Gastrocnemius medialis (tissue), 4 donors: ENCODE measurements around the gene BOLA1. TPM values are rescaled to one million over a fixed set of nuclear protein-coding genes. Genes with fewer than 3 reads are reported as not detected.
"Not testable (repeated sequence)": the region's sequence is repeated elsewhere in the genome, so short reads cannot be mapped to it uniquely, and the experiment has no call there.

ENCODE experiments used
- ATAC-seq, 2 donors: fragments of 150-250 bp; one replicate each; pipeline ENCODE4 v1.9.1; 2016
- DNase-seq, 2 donors: peaks; one replicate each; pipeline ENCODE4 v3.0.0-alpha.2; 2019
- H3K27ac ChIP-seq, 4 donors: fragments of 200-600 bp; sonication (generic); 1 replicate in 1 of 4; 2 replicates in 3 of 4; pipeline ENCODE4 v1.5.1; 2016 to 2018; ENCODE audit warnings: mild to moderate bottlenecking in 2 of 4, moderate library complexity in 1 of 4
- H3K27me3 ChIP-seq, 3 donors: fragments of 200-600 bp; sonication (generic) in 2 of 3; 1 replicate in 1 of 3; 2 replicates in 2 of 3; pipeline versions ENCODE4 v1.5.1 to v1.6.0; 2016 to 2019; ENCODE audit warnings: mild to moderate bottlenecking in 1 of 3, moderate library complexity in 1 of 3
- H3K36me3 ChIP-seq, 2 donors: fragments of 200-600 bp; sonication (generic) in 1 of 2; one replicate each; pipeline ENCODE4 v1.5.1; 2017 to 2018
- H3K4me1 ChIP-seq, 2 donors: fragments of 200-600 bp; sonication (generic) in 1 of 2; one replicate each; pipeline ENCODE4 v1.5.1; 2016 to 2017; ENCODE audit warnings: mild to moderate bottlenecking in 2 of 2
- H3K4me3 ChIP-seq, 4 donors: fragments of 200-600 bp; sonication (generic) in 3 of 4; 1 replicate in 1 of 4; 2 replicates in 3 of 4; pipeline ENCODE4 v1.5.1; 2016 to 2019; ENCODE audit warnings: mild to moderate bottlenecking in 2 of 4
- H3K9me3 ChIP-seq, 3 donors: fragments of 200-600 bp; sonication (generic) in 2 of 3; 1 replicate in 1 of 3; 2 replicates in 2 of 3; pipeline ENCODE4 v1.5.1; 2016 to 2019
- POLR2A ChIP-seq, 2 donors: fragments of 450-650 bp; IDR thresholded peaks; one replicate each; pipeline ENCODE4 v1.6.1; 2017; ENCODE audit warnings: antibody characterized with exemption in 2 of 2, mild to moderate bottlenecking in 2 of 2, moderate library complexity in 2 of 2
- in situ Hi-C, 4 donors: fragments of 200-750 bp; cut with MboI; loops; one replicate each; pipeline versions ENCODE4 v1.15.0 to v1.8.0; 2017; ENCODE audit warnings: low sequenced_read_pairs in 4 of 4
- intact Hi-C: fragments of 100-400 bp; cut with DNase I; formaldehyde crosslinking; loops from one replicate; pipeline ENCODE4 v1.15.1; 2023; ENCODE audit warnings: low total_unique reads
- total RNA-seq, 4 donors: library from RNA; depleted of rRNA; stranded (reverse); fragments of >200 nt; gene quantifications; one replicate each; pipeline versions ENCODE4 v1.1.0 to v1.2.3, GENCODE V29; 2016
- TF ChIP-seq, protein P1 (sequence below), 5 experiments: fragments of 450-650 bp in 3 of 5; fragments of 200-600 bp in 2 of 5; sonication (generic) in 2 of 5; IDR thresholded peaks in 4 of 5; conservative IDR thresholded peaks in 1 of 5; 1 replicate in 4 of 5; 2 replicates in 1 of 5; pipeline ENCODE4 v1.5.1; 2016 to 2019; ENCODE audit warnings: antibody characterized with exemption in 5 of 5, mild to moderate bottlenecking in 3 of 5, moderate library complexity in 3 of 5

BOLA1 gene, protein sequence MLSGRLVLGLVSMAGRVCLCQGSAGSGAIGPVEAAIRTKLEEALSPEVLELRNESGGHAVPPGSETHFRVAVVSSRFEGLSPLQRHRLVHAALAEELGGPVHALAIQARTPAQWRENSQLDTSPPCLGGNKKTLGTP
- total RNA-seq = 10 to 100 TPM; 17.0 to 35.4 (median 28.7) TPM

DNA sequence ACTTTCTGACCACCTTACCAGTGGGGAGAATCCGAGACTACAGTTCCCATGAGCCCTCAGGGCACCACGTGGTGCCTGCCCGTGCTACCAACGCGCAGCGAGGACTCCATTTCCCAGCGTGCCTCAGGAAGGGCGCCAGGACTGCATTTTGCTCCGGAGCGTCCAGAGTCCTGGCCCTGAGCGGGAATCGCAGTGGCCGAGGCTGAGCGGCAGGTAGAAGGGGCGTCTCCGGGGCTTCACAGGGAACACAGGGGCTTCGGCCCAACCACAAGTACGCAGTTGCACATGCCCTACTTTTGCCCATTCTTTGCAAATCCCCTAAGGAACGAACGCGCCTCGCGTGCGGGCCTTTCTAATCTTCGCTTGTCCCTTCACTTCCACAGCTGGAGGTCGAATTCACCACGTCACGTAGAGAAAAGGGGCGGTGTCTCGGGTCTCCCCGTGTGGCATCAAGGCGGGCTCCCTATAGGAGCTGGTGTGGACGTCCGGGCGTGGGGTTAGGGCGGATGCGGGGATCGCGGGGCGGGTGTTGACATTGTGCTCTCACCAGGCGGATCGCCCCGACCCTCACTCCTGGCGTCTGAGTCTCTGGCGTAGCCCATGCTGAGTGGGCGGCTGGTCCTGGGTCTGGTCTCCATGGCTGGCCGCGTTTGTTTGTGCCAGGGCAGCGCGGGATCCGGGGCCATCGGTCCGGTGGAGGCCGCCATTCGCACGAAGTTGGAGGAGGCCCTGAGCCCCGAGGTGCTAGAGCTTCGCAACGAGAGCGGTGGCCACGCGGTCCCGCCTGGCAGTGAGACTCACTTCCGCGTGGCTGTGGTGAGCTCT lies at the start of gene BOLA1:
BOLA1 (plus strand) TSS at position 109 of the 825 bp plus-strand sequence; CDS start at position 601, 492 bp downstream.
- Histone ChIP-seq H3K4me1 (peaks cover 11% of the 10 kb centered on the region in 2 donors), H3K9me3 (no peaks in the 10 kb centered on the region), H3K36me3 (no peaks in the 10 kb centered on the region), H3K27me3 (no peaks in the 10 kb centered on the region), H3K4me3 (peak within 1 kb of the TSS; percentile 59 to 81 (median 66)), H3K27ac (peak within 1 kb of the TSS; percentile 82 to 90 (median 88))
- intact Hi-C loops (loop anchor here (1.0 kb wide), 1 partner anchor 28 kb away; the partner anchor contains the start of gene SF3B4), in situ Hi-C loops (no loop called here)
- DNase-seq = peak; percentile 91 to 92
- peak; percentile 99 for ATAC-seq
- TF ChIP-seq, protein P1, sequence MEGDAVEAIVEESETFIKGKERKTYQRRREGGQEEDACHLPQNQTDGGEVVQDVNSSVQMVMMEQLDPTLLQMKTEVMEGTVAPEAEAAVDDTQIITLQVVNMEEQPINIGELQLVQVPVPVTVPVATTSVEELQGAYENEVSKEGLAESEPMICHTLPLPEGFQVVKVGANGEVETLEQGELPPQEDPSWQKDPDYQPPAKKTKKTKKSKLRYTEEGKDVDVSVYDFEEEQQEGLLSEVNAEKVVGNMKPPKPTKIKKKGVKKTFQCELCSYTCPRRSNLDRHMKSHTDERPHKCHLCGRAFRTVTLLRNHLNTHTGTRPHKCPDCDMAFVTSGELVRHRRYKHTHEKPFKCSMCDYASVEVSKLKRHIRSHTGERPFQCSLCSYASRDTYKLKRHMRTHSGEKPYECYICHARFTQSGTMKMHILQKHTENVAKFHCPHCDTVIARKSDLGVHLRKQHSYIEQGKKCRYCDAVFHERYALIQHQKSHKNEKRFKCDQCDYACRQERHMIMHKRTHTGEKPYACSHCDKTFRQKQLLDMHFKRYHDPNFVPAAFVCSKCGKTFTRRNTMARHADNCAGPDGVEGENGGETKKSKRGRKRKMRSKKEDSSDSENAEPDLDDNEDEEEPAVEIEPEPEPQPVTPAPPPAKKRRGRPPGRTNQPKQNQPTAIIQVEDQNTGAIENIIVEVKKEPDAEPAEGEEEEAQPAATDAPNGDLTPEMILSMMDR (IDR thresholded peaks at IDR 0.05 in 4 of 5, conservative IDR thresholded peaks at IDR 0.05 in 1 of 5) = no peak
- TF ChIP-seq POLR2A (IDR thresholded peaks at IDR 0.05) = peak; percentile 77 to 80

DNA sequence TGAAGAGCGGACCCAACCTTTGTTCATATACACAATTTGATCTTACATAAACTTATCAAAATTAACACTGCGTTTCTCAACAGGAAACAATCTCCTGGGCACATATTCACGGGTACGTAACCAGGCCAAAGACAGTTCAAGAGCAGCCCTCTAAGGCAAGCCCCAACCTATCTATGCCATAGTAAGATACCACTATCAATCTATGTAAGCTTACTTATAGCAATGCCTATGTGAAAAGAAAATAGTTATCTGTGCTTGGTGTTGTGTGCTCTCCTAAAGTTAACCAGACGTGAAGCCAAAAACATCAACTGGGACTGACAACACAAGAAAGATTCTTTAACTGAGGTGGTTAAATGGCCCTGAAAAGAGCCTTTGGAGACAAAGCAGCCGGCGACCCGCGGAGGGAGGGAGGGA lies 49.4 kb upstream of the BOLA1 start:
- peak overlapping the region in 3 of 4 donors; percentile 45 to 60 (median 52) for H3K27ac ChIP-seq
- no peak for ATAC-seq
- peaks cover 0 to 5% (median 0%) of the 10 kb centered on the region in 3 donors for H3K27me3 ChIP-seq
- intact Hi-C loops (no loop called here), in situ Hi-C loops (no loop called here)
- peak overlapping the region; percentile 39 to 51 (median 47) for H3K4me3 ChIP-seq
- TF ChIP-seq POLR2A (IDR thresholded peaks at IDR 0.05) = no peak
- TF ChIP-seq, protein P1 (IDR thresholded peaks at IDR 0.05 in 4 of 5, conservative IDR thresholded peaks at IDR 0.05 in 1 of 5) = no peak
- no peaks in the 10 kb centered on the region for H3K9me3 ChIP-seq
- no peaks in the 10 kb centered on the region for H3K36me3 ChIP-seq
- no peak for DNase-seq
- H3K4me1 ChIP-seq = peaks cover 7 to 24% of the 10 kb centered on the region in 2 donors

DNA sequence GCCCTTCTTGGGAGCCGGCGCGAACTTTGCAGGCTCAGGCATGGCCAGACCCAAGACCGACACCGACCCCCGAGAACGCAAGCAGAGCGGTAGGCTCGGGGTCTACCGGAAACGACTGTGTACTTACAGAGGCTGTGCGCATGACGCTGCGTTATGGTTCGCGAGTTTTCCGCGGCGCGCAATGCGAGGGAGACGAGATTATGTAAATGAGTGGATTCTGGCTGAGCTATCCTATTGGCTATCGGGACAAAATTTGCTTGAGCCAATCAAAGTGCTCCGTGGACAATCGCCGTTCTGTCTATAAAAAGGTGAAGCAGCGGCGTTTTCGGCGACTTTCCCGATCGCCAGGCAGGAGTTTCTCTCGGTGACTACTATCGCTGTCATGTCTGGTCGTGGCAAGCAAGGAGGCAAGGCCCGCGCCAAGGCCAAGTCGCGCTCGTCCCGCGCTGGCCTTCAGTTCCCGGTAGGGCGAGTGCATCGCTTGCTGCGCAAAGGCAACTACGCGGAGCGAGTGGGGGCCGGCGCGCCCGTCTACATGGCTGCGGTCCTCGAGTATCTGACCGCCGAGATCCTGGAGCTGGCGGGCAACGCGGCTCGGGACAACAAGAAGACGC lies 48.5 kb upstream of the BOLA1 start:
- H3K9me3 ChIP-seq, in situ Hi-C loops, H3K4me3 ChIP-seq, H3K27me3 ChIP-seq, DNase-seq, H3K27ac ChIP-seq, intact Hi-C loops, H3K36me3 ChIP-seq: not testable (repeated sequence)
- H3K4me1 ChIP-seq = peaks cover 7 to 16% of the 10 kb centered on the region in 2 donors
- ATAC-seq = peak; percentile 81 to 90

DNA sequence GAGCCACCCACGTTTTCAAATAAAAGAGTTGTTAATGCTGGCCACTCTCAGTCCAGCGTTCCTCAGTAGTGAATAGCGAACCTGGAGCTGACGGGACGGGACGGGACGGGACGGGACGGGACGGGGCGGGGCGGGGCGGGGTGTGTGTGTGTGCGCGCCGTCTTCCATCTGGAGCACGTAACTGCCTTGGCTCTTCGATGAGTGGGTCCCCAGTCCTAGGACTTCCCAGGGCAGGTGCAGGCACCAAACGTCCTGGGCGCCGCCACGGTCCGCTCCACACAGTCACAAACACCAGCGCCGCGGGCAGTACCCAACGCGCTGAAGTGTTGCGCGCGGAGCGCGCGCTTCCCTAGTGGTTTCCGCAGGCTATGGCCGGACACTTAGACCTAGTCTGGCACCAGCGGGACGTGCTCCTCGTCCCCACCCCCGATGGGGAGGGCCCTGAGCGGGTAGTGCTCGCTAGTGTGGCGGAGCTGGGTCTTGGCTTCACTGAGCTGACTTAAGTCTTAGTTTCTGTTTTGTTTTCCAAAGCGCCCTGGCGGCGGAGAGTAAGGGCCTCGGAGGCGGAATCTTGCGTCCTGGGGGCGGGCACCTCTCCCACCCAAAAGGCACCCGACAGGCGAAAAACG lies 47.7 kb upstream of the BOLA1 start:
- intact Hi-C loops, in situ Hi-C loops, DNase-seq, H3K36me3 ChIP-seq, H3K4me3 ChIP-seq, H3K27ac ChIP-seq, H3K27me3 ChIP-seq, H3K9me3 ChIP-seq: not testable (repeated sequence)
- peak; percentile 51 to 60 for ATAC-seq
- H3K4me1 ChIP-seq = peaks cover 7 to 12% of the 10 kb centered on the region in 2 donors

DNA sequence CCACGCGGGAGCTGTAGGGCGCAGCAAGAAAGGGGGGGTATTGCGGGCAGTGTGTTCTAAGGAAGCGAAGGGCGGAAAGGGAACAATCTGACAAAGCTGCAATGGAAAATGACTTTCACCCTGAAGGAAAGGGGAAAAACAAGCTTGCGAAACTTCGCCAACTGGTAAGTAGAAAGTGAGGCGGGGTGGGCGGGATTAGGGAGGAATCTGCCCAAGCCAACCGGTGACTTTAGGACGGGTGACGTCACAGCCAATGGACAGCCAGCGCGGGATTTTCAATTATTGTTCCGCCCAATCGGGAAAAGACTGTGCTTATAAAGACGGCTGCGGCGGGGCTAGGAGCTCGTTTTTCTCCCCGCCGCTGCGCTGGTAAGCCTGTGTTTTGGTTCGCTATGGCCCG lies 47.1 kb upstream of the BOLA1 start:
- in situ Hi-C loops, intact Hi-C loops, H3K27me3 ChIP-seq, H3K36me3 ChIP-seq, H3K4me3 ChIP-seq, H3K27ac ChIP-seq, DNase-seq, H3K9me3 ChIP-seq: not testable (repeated sequence)
- peaks cover 7 to 12% of the 10 kb centered on the region in 2 donors for H3K4me1 ChIP-seq
- peak; percentile 84 to 85 for ATAC-seq

DNA sequence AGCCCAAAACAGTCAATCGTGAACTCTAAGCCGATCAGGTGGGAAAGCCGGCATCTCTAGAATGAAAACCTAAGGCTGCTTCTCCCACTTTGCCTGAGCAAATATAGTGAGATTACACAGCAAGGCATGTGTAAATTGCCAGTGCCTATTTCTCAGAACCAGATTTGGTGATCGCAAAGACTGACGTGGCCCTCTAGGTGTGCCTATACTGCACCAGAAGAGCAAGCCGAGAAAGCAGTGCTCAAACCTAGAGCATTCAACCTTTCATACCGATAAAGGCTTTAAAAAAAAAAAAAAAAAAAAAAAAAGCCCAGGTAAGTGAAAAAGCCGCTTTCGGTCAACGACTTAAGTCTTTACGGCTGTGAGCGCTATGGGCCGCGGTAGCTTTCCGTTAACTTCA lies 39.1 kb upstream of the BOLA1 start:
- H3K36me3 ChIP-seq, H3K9me3 ChIP-seq, DNase-seq, H3K4me1 ChIP-seq, H3K4me3 ChIP-seq, in situ Hi-C loops, H3K27ac ChIP-seq, intact Hi-C loops, H3K27me3 ChIP-seq: not testable (repeated sequence)
- ATAC-seq = peak in 1 of 2 donors; percentile 2

DNA sequence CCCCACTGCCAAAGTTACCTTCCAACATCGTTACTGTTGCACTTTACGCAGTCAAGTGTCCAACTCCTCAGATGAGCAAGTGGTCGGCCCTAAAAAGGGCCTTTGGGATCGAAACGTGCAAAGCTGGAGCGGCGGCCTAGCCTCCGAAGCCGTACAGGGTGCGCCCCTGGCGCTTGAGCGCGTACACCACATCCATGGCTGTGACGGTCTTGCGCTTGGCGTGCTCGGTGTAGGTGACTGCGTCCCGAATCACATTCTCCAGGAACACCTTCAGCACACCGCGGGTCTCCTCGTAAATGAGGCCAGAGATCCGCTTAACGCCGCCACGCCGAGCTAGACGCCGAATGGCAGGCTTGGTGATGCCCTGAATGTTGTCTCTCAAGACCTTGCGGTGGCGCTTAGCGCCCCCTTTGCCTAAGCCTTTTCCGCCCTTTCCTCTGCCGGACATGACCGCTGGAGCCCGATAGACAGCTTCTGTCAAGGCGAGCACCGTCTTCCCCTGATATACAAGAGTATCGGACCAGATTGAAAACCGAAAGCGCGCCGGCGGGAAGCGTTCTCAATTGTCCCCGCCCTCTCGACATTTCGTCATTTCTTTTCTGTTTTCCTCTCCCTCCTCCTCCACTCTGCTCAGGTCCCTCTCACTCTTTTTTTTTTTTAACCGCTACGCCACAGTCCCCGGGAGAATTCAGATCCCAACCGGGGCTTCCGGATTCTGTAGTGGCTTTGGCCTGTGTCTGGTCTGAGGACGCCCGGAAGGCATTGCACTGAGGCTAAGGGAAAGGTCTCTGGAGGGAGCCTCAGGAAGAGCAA lies 38.5 kb upstream of the BOLA1 start:
- H3K4me1 ChIP-seq, H3K4me3 ChIP-seq, DNase-seq, in situ Hi-C loops, H3K36me3 ChIP-seq, H3K27ac ChIP-seq, H3K27me3 ChIP-seq, H3K9me3 ChIP-seq, intact Hi-C loops: not testable (repeated sequence)
- ATAC-seq = peak; percentile 90 to 92

DNA sequence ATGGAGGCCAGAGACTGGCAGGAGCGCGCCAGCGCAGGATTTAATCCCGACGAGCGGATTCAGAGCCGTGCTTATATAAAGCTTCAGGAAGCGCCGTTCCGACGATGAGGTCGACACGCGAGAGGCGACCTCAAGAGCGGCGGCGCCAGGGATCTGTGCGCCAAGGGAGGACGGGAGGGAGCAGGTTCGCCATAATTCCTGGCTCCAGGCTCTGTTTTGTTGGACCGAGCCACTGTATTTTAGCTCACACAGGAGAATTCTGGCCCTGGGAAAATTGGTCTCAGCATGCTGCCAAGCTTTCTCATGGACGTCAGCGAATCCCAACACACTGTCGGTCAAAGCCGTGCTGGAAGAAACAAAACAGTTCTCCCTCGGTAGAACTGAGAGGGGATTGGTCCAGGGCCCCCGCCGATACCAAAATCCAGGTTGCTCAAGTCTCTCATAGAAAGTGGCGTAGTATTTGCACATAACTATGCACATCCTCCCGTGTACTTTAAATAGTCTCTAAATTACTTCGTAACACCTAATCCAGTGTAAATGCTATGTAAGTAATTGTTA lies 37.8 kb upstream of the BOLA1 start:
- H3K4me3 ChIP-seq, DNase-seq, H3K27me3 ChIP-seq, H3K4me1 ChIP-seq, H3K9me3 ChIP-seq, H3K27ac ChIP-seq, in situ Hi-C loops, intact Hi-C loops, H3K36me3 ChIP-seq: not testable (repeated sequence)
- peak; percentile 42 to 43 for ATAC-seq
